Hepatocyte (in vitro differentiated cells): ENCODE measurements around the gene PLEKHB1.

Experiments used
- EZH2 ChIP-seq: fragments of 200-600 bp; sonication (generic); IDR thresholded peaks from 2 replicates; pipeline ENCODE4 v1.6.1; 2016; ENCODE audit warnings: antibody characterized with exemption, mild to moderate bottlenecking, borderline replicate concordance
- EZH2phosphoT487 ChIP-seq: fragments of 200-600 bp; sonication (generic); IDR thresholded peaks from one replicate; pipeline ENCODE4 v1.6.1; 2018; ENCODE audit warnings: antibody characterized with exemption, mild to moderate bottlenecking, low read depth, moderate library complexity; ENCODE audit not compliant: unreplicated experiment, severe bottlenecking
- TF ChIP-seq, protein P1 (sequence below): fragments of 200-600 bp; sonication (generic); IDR thresholded peaks from 2 replicates; pipeline ENCODE4 v1.5.1; 2016; ENCODE audit warnings: antibody characterized with exemption, mild to moderate bottlenecking; ENCODE audit not compliant: poor library complexity

DNA sequence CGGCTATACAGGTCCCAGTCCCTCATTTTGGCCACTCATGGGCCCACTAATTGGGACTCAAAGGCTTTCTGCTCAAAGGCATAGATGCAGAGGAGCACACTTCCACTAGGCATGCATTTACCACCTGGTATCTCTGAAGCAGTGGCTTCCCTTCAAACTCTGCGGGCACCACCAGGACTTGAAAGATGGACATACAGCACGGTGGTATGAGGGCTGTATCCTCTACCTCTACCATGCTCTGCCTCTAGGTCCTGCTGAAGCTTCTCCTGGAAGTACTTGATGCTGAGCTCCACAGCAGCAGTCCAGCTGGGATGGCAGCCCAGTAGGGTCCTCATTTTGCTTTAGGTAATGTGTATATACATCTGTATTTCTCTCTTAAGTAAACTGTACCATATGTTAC is 64.6 kb downstream of the PLEKHB1 start:
- TF ChIP-seq, protein P1, sequence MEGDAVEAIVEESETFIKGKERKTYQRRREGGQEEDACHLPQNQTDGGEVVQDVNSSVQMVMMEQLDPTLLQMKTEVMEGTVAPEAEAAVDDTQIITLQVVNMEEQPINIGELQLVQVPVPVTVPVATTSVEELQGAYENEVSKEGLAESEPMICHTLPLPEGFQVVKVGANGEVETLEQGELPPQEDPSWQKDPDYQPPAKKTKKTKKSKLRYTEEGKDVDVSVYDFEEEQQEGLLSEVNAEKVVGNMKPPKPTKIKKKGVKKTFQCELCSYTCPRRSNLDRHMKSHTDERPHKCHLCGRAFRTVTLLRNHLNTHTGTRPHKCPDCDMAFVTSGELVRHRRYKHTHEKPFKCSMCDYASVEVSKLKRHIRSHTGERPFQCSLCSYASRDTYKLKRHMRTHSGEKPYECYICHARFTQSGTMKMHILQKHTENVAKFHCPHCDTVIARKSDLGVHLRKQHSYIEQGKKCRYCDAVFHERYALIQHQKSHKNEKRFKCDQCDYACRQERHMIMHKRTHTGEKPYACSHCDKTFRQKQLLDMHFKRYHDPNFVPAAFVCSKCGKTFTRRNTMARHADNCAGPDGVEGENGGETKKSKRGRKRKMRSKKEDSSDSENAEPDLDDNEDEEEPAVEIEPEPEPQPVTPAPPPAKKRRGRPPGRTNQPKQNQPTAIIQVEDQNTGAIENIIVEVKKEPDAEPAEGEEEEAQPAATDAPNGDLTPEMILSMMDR, result no peak
- TF ChIP-seq EZH2, result no peak
- TF ChIP-seq EZH2phosphoT487, result no peak
